GM19035 (cell line): ENCODE measurements around the gene ANKFY1.
"Not testable (repeated sequence)": the region's sequence is repeated elsewhere in the genome, so short reads cannot be mapped to it uniquely, and the experiment has no call there.

Source experiments
- ATAC-seq: cut with Tn5 transposase; IDR thresholded peaks from one replicate; pipeline ENCODE4 v1.9.1; 2021; ENCODE audit not compliant: unreplicated experiment

The ANKFY1 gene

DNA sequence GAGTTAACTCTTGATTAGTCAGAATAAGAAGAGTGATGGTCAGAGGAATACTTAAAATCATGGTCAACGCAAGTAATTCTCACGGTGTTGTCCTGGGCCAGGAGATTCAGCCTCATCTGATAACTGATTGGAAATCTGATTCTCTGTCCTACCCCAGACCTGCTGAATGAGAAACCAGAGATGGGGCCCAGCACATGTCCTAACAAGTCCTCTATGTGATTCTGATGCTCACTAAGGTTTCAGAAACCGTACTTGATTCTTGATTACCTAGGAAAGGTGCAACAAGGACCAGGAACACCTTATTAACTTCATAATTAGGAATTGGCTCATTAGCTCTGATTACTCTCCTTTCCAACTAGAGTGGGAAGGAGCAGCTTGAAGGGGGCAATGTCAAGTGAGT, 44.5 kb downstream of the ANKFY1 start:
- no peak for ATAC-seq

DNA sequence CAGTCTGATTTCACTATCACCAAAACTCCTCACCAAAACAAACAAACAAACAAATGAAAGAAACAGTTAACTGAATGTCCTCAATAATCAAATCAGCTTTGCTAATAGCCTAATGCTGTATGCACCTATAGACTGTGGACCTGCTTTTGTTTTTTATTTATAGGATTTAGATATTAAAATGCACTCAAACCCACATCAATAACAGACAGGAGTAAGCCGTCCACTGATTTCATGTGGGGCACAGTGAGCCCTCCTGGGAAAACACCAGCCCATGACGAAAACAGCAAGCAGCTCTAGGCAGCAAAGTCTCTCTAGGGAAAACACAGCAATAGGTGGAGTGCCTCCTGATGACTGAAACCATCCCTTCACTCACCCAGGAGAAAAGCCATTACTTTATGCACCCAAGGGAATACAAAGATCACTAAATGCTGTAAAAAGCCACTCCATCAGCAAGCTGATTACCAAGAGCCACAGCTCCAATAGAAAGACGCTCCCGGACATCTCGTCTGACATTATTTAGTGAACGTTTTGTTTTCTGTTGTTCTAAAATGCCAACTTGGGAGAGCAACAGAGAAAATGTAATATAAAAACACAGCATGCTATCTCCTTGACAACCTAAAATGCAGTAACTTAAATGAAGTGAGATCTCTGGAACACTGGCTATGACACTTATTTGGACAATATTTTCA, 47.8 kb downstream of the ANKFY1 start:
- ATAC-seq, result no peak

DNA sequence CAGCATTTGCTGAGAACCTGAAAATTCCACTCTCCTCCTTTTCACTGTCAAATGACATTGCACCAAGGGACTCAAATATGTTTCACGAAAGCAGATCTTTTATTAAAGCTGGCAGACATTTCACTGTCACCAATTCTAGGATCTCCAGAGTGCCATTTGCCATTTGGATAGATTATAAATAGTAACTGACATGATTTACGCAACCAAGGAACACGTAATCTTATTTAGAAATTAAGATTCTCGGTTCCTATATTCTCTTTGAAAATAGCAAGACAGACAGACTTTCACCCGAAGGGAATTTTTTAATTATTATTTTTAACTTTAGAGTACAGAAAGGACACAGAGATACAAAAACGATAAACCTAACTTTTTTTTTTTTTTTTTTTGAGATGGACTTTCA, 49.6 kb downstream of the ANKFY1 start:
- ATAC-seq, result no peak

DNA sequence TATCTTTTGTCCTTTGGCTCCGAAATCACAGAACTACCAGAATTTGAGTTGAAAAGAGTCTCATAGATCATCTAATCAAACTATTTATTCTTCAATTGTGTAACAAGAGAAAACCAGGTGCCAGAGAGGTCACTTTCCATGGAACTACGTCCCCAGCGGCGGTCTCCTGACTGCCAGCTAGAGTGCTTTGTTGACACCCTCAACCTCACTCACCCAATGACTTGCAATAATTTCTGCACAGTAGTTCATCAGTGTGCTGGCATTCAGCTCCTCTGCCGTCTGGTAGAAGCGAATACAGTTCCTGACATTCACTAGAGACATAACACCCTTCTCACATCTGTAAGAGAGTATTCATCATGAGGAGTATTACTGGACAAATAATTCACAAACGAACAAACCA, 54.2 kb downstream of the ANKFY1 start:
- no peak for ATAC-seq

DNA sequence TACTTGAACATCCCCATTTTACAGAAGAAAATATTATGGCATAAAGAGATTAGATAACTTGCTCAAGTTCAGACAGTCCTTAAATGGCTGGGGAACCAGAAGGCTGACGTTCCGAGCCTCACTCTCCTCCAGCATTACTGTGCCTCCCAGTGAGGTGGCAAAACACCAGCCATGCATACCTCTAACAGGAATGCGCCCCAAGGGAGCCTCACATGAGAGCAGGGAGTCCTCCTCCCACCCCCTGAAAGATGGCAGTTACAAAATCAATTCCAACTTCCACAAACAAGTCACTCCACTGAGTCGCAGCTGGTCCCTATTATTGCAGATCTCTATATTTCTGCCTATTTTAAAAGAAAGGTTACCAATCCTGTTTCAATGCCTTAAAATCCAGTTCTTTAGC, 55.5 kb downstream of the ANKFY1 start:
- no peak for ATAC-seq

DNA sequence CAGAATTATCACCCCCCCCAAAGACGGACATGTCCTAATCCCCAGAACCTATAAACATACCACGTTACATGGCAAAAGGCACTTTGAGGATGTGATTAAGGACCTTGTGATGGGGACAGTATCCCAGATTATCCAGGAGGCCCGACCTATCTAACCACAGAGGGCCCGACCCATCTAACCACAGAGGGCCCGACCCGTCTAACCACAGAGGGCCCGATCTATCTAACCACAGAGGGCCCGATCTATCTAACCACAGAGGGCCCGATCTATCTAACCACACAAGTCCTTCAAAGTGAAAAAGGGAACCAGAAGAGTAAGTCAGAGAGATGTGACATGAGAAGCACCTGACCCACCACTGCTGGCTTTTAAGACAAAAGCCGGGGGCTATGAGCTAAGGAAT, 56.8 kb downstream of the ANKFY1 start:
- ATAC-seq, result no peak

DNA sequence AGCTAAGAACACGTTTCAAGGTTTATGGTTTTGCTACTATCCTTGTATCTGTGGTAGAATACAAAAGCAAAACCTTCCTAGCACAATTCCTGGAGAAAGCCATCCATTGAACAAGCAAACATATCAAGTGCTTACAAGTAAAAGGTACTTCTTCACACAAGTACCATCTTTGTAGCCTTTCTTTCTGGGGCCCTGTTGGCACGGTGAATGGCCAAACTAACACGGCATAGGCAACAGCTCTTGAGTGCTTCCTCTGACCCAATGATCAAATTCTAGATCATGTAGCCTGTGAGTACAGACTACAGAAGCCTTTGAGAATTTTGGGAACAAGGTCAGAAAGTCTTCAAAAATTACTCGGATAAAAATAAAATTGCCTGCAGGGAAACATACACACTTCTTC, 57.9 kb downstream of the ANKFY1 start:
- no peak for ATAC-seq

DNA sequence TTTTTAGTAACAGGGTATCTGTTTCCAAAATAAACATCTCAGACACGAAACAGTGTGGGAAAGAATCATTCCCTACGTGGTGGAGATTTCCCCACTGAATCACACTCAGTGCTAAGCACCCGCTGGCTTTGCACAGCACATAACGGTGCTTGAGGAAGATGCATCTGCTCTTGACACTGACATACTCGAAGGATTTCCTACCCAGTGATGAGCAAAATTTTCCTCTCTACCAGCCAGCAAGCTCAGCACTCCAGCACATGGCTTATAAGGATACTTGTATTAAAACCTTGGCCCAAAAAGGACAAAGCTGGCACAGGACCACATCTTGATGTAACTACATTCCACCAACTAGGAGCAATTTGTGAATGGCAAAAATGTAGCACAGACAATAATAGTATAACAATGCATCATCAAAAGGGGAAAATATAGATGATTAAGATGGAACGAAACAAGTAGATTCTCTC, 59.0 kb downstream of the ANKFY1 start:
- ATAC-seq, result no peak

DNA sequence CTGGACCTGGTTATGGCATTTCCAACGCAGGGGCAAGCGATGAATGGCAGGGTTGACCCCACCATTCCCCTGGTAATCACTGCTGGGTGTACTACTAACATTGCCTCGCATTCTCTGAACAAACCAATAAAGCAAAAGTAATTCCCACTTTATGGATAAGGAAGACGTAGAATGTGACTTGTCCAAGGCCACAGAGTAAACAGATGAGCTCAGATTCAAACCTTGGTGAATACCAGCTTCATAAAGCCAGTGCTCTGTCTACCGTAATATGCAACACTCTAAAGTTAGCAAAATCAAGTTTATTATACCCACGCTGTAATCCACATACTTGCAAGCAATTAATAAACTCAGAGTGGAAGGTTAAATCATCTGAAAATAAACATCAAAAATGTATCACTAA, 59.6 kb downstream of the ANKFY1 start:
- no peak for ATAC-seq

DNA sequence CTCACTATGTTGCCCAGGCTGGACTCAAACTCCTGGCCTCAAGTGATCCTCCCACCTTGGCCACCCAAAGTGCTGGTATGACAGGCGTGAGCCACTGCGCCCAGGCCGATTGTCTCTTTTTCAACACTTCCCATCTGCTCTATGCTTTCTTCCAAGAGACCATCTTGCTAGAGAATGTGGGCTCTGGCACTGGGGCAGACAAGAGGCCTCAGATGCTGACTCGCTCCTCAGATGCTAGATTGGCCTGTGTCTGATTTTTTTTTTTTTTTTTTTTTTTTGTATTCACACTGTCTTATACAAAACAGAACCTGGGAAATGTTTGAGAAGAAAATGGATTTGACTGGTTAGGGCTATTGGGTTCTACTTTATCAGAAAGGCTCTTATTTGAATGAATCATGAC, 62.6 kb downstream of the ANKFY1 start:
- no peak for ATAC-seq

DNA sequence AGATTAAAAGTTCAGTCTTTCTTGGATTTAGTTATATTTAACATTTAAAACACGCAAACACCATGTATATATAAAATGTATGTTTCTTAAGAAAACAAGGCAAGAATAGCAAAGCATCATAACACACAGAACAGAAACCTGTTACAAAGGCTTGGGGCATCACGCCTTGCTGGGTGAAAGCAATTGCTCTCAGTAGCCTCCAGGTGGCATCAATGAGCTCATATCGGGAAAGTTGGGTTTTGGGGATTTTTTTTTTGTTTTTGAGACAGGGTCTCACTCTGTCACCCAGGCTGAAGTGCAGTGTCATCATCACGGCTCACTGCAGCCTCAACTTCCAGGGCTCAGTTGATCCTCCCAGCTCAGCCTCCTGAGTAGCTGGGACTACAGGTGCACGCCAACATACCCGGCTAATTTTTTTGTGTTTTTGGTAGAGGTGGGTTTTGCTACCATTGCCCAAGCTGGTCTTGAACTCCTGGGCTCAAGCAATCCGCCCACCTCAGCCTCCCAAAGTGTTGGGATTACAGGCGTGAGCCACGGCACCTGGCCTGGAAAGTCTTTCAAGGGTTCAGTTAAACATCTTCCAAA, 63.9 kb downstream of the ANKFY1 start:
- no peak for ATAC-seq

DNA sequence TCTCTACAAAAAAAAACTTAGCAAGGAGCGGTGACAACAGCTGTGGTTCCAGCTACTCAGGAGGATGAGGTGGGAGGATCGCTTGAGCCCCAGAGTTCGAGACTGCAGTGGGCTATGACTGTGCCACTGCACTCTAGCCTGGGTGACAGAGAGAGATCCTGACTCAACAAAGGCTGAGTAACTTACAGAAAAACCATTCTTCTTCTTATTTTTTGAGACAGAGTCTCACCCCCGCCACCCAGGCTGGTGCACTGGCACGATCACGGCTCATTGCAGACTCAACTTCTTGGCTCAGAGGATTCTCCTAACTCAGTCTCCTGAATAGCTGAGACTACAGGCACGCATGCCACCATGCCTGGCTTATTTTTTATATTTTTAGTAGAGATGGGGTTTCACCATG, 64.8 kb downstream of the ANKFY1 start:
- ATAC-seq, result no peak

DNA sequence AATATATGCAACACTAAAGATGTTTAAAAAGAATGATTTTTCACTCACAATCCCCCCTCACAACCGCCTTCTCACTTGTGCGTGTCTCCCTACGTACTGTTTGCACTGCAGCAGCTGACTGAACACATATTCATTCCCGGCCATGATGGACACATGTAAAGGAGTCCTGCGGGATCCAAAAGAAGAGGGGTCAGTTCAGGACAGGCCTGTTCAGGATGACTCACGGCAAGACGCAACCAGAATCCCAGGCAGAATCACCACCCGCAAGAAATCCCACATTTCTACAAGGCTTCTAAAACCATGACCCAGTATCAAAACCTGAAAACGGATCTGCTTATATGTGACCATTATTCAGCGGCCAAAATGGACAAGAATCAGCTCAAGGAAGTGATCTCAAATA, 68.5 kb downstream of the ANKFY1 start:
- ATAC-seq, result no peak

DNA sequence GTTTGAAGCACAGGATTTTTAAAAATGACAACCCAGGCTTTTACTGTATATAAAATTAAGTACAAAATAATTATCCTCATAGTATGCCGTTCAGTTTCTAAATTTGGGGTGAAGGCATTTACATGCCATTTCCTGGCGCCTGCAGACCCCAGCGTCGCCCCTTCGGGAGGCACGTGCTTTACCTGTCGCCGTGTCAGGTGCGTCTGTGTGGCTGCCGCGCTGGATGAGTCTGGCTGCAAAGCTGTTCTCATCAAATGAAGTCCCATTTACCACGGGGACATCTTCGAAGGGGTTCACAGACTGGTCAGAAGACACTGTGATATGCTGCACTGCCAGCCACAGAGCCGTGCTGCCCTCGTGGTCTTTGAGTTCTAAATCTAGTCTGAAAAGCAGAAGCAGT, 69.0 kb downstream of the ANKFY1 start:
- no peak for ATAC-seq

DNA sequence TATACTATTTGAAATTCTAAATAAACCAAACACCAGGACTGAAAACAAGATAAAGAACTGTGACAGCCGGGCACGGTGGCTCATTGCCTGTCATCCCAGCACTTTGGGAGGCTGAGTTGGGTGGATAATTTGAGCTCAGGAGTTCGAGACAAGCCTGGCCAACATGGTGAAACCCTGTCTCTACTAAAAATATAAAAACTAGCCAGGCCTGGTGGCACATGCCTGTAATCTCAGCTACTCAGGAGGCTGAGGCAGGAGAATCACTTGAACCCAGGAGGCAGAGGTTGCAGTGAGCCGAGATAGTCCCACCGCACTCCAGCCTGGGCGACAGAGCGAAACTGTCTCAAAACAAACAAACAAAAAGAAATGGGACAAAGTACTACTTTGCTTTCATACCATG, 73.0 kb downstream of the ANKFY1 start:
- not testable (repeated sequence) for ATAC-seq

DNA sequence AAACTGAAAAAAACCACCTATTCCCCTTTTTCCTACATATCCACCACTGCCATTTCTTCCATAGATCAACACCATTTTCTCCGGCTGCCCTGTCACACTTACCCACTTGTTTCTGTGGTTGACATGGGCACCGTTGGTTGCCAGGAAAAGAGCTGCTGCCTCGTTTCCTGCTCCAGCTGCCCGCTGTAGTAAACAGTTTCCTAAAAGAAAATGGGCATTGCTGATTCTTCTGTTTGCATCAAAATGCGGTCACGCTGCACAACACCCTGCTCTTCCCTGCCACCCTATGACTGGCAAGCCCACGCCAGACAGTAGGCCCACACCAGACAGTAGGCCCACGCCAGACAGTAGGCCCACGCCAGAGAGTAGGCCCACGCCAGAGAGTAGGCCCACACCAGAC, 74.5 kb downstream of the ANKFY1 start:
- no peak for ATAC-seq

DNA sequence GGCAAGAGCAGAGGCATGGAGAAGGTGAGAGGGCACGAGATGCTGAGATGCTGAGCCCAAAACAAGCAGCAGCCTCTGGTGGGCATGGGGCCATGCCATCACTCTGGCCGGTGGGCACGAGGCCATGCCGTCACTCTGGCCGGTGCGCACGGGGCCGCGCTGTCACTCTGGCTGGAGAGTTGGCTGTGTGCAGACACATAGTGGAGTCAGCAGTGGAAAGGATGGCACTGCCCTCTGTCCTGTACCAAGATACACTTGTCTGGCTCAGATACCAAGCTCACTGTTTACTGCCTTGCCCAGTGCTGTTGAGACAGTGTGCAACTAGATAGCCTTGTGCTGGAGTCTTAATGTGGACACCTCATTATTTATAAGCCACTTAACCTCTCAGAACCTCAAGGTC, 75.7 kb downstream of the ANKFY1 start:
- no peak for ATAC-seq

DNA sequence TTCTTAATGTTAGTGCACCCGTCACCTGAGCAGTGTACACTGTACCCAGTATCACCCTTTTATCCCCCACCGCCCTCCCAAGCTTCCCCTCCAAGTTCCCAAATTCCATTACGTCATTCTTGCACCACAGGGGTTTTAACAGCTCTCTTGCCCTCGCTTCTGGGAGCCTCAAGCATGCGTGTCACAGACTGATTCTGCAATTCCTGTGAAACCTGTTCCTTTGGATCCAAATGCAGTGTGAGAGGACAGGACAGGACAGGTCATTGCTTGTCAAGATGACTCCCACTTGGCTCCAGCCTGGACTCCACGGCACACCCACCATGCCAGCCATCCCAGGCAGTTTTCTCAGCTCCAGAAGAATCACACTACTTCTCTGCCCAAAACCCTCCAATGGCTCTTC, 76.7 kb downstream of the ANKFY1 start:
- no peak for ATAC-seq

DNA sequence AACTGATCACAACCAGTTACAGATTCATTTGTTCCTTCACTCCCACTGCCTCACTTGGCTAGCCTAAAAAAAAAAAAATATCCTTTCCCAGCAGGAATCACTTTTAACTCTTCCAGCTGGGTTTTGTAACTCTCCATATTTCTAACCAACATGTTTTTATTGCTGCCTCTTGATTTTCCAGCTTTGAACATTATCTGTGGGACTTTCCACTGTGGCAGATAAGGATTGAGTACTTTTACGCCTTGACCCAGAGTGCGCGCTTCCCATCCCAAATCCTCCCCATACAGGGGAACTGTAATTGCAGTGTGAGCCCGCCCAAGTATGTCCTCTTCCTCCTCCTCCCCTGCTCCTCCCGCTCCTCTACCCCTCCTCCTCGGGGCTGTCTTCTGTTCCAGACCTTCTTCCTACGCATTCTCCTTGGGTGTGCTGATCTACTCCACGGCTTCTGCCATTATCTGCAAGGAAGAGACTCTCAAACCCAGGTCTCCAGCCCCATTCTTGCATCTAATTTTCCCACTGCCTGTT, 77.4 kb downstream of the ANKFY1 start:
- no peak for ATAC-seq

DNA sequence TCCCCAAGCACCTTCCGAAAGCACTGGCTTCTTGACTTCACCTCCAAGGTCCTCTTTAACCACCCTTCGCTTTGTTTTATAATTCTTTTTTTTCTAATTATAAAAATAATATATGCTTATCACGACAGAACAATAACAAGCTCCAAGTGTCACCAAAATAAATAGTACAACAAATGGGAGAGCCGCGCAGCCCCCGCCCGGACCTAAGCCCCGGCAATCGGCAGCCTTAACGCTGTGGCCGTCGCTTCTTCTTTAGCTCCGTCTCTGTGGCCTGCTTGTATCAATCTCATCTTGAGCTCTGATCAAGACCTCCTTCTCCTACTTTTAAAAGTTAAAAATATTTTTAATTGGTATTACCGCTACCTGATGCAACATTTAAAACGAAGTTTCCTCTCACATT, 78.1 kb downstream of the ANKFY1 start:
- ATAC-seq, result no peak

DNA sequence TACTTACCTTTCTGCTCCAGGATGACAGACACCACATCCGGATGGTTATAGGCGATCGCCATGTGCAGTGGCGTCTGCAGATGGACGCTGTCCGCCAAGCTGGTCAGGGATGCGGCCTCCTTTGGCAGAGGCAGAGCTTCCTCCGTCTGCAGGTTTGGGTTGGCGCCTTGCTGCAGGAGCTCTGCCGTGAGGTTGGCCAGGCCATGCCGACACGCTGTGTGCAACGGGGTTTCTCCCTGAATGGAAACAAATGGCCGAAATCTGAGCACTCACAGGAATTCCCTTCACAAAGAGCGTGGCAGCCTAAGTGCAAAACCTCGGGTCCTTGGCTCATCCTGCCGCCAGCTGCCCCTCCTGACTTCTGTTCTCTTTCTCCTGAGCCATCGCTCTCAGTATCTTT, 79.0 kb downstream of the ANKFY1 start:
- ATAC-seq, result no peak

DNA sequence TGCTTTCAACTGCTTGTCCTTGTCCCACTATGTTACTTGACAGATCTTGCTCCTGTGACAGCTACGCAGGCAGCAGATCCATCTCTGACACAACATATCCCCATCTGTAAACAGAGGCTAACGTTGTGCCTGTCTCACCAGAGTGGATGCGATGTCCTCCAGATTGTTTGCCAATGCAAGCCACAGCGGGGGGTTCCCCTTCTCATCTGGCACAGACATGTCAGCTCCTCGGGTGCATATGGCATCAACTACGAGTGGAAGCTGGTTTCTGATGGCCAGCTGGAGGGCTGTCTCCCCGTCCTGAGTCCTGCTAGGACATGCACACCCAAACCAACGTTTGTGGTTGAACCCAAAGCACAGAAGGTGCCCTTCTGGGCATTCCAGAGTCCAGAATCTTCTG, 81.7 kb downstream of the ANKFY1 start:
- ATAC-seq, result no peak

DNA sequence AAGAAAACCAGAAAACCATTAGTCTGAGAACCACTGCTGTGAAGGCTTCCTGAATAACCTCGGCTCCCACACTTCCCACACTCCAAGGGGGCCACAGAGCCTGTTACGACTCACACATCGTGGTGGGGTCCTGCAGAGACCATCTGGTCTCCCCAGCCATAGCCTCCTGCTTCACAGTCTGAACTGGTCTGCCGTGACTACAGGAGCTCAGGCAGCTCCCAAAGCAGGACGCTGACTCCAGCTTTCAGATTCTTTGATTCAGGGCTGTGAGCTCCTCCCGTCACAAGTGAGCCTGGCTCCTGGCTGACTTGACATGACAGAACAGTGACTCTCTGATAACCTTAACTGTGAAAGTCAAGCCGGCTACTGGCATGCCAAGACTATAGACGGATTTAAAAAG, 83.0 kb downstream of the ANKFY1 start:
- no peak for ATAC-seq
